Mucosa of stomach (tissue), 1 donor: ENCODE measurements around the gene QARS1.
A peak's percentile ranks its signal among the peaks of the same experiment; 100 is the strongest.

Experiments
- H3K27me3 ChIP-seq: one replicate; pipeline ENCODE4 v1.7.0; 2013; ENCODE audit warnings: mild to moderate bottlenecking, low read length; ENCODE audit not compliant: control insufficient read depth, insufficient read depth
- H3K36me3 ChIP-seq: one replicate; pipeline ENCODE4 v1.7.0; 2013; ENCODE audit warnings: low read length; ENCODE audit not compliant: control insufficient read depth, insufficient read depth
- H3K4me1 ChIP-seq: one replicate; pipeline ENCODE4 v1.7.0; 2013; ENCODE audit warnings: mild to moderate bottlenecking, low read length; ENCODE audit not compliant: control insufficient read depth, insufficient read depth
- H3K4me3 ChIP-seq: one replicate; pipeline ENCODE4 v1.7.0; 2013; ENCODE audit warnings: low read length
- H3K9ac ChIP-seq: one replicate; pipeline ENCODE4 v1.7.0; 2013; ENCODE audit warnings: mild to moderate bottlenecking, low read length, moderate library complexity
- H3K9me3 ChIP-seq: one replicate; pipeline ENCODE4 v1.7.0; 2013; ENCODE audit warnings: mild to moderate bottlenecking, low read length, moderate library complexity; ENCODE audit not compliant: control insufficient read depth
- donor health status: Pancreatic carcinoma.

Gene QARS1

DNA sequence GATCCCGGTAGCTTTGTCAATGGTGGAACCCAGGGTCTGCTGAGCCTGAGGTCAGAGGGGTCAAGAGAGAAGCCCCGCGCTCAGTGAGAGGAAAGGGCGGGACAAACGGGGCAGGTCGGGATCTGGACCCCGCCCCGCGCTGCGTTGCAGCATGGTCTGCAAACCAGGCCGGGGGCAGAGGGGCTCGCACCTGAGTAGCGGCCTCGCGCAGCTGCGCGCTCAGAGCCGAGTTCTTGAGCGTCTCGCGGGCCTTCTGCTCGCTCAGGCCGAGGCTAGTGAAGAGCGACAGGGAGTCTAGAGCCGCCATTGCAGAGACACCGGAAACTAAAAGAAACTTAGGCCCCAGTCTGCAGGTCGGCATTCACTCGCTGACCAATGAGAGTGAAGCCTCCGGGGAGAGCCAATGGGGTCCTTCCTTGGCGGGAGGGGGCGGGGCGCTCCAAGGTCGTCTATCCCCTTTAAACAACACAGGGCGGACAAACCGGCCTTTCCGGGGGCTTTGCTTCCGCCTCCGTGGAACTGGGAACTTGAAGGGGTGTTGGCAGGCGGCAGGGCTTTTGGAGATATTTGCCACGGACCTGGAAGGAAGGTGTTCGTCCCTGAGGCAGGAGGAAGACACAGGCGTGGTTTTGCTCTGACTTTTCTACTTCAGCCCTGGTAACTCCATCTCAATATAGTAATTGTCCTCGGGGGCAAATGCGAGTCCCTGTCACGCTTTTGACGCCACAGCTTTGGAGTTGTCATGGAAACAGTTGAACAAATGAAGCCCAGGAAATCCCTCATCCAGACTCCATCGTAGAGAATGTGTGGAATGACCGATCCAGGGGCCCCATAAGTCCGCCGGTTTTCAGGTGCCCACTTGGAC lies at the start of gene QARS1:
Gene QARS1 (minus strand): TSS at position 331 of the 865 bp plus-strand sequence. CDS start 24 bp downstream, at position 307.
- H3K36me3 ChIP-seq: peaks cover 26% of the 10 kb centered on the region
- H3K9ac ChIP-seq: peak within 1 kb of the TSS; percentile 81
- no peaks in the 10 kb centered on the region for H3K27me3 ChIP-seq
- H3K9me3 ChIP-seq: no peaks in the 10 kb centered on the region
- H3K4me1 ChIP-seq: peaks cover 14% of the 10 kb centered on the region
- H3K4me3 ChIP-seq: peak within 1 kb of the TSS; percentile 73

GRCh38 chr3:49153349-49153912 lies 48.9 kb upstream of the QARS1 start:
- H3K9ac ChIP-seq: no peak overlapping the region
- H3K4me1 ChIP-seq: no peaks in the 10 kb centered on the region
- no peak overlapping the region for H3K4me3 ChIP-seq
- H3K36me3 ChIP-seq: no peaks in the 10 kb centered on the region
- no peaks in the 10 kb centered on the region for H3K27me3 ChIP-seq
- no peaks in the 10 kb centered on the region for H3K9me3 ChIP-seq

DNA sequence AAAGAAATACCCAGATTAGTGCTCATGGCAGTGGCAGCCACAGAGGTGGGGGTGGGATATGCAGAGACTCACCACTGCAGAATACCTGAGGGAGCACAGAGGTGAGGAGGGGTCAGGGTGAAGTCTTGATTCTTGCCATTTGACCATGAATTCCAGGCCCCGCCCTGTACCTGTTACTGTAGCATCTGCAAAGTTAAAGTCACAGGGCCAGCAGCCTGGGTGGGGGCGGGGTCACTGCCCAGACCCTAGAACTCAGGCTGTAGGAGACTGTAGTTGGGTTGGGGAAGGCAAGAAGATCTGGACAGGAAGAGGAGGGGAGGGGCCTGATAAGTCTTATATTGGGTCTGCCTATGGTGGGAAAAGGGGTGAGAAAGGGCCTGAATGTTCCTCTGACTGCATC lies 47.1 kb upstream of the QARS1 start:
- Histone ChIP-seq H3K9ac (no peak overlapping the region), H3K4me1 (no peaks in the 10 kb centered on the region), H3K4me3 (no peak overlapping the region), H3K9me3 (no peaks in the 10 kb centered on the region), H3K36me3 (no peaks in the 10 kb centered on the region), H3K27me3 (no peaks in the 10 kb centered on the region)

DNA sequence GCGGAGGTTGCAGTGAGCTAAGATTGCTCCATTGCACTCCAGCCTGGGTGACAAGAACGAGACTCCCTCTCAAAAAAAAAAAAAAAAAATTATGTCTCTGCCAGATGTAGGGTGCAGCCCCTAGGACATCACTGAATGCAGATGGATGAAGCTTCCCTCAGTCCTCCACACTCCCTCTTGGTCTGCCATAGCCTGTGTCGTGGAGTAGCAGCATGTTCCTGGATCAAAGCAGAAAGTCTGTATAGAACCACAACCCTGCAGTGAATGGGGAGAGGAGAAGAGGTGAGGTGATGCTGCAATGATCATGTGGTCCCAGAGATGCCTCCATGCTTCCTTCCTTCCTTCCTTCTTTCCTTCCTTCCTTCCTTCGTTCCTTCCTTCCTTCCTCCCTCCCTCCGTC lies 43.6 kb upstream of the QARS1 start:
- H3K4me1 ChIP-seq: no peaks in the 10 kb centered on the region

GRCh38 chr3:49140080-49140479 lies 35.5 kb upstream of the QARS1 start:
- H3K4me3 ChIP-seq: no peak overlapping the region
- H3K36me3 ChIP-seq: no peaks in the 10 kb centered on the region
- H3K9me3 ChIP-seq: no peaks in the 10 kb centered on the region
- no peaks in the 10 kb centered on the region for H3K4me1 ChIP-seq
- H3K27me3 ChIP-seq: peaks cover 13% of the 10 kb centered on the region
- H3K9ac ChIP-seq: no peak overlapping the region

More for the DNA sequence above, 43.6 kb upstream of the QARS1 start:
- H3K9ac ChIP-seq: no peak overlapping the region
- H3K4me3 ChIP-seq: no peak overlapping the region
- peaks cover 4% of the 10 kb centered on the region for H3K27me3 ChIP-seq
- no peaks in the 10 kb centered on the region for H3K9me3 ChIP-seq
- H3K36me3 ChIP-seq: no peaks in the 10 kb centered on the region

DNA sequence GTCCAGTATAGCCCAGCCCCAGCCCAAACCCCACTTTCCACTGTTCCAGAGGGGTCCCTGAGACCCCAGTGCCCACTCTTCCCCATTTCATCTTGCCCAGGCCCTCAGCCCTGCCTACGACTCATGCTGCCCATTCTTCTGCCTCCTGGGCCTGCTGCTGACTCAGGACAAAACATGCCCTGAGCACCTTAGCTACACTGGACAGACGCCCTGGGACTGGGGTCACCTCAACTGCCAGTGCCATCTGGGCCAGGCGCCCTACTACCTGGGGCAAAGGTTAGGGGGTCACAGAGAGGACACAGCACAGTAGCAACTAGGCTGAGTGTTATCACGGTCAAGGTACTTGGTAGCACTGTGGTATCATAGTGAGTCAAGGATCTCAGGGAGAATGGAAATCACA lies 30.9 kb upstream of the QARS1 start:
- Histone ChIP-seq H3K9ac (no peak overlapping the region), H3K4me3 (no peak overlapping the region), H3K9me3 (no peaks in the 10 kb centered on the region), H3K27me3 (peaks cover 9% of the 10 kb centered on the region), H3K4me1 (peaks cover 18% of the 10 kb centered on the region), H3K36me3 (no peaks in the 10 kb centered on the region)

- Histone ChIP-seq H3K36me3 (no peaks in the 10 kb centered on the region), H3K27me3 (peaks cover 9% of the 10 kb centered on the region), H3K4me3 (no peak overlapping the region), H3K9ac (no peak overlapping the region), H3K9me3 (no peaks in the 10 kb centered on the region), H3K4me1 (peaks cover 18% of the 10 kb centered on the region)
Observed at GRCh38 chr3:49134471-49135265, 30.1 kb upstream of the QARS1 start.

GRCh38 chr3:49133226-49133951 lies 28.8 kb upstream of the QARS1 start:
- H3K36me3 ChIP-seq: no peaks in the 10 kb centered on the region
- peaks cover 9% of the 10 kb centered on the region for H3K27me3 ChIP-seq
- H3K4me3 ChIP-seq: peak overlapping the region; percentile 44
- peaks cover 18% of the 10 kb centered on the region for H3K4me1 ChIP-seq
- H3K9me3 ChIP-seq: no peaks in the 10 kb centered on the region
- H3K9ac ChIP-seq: peak overlapping the region; percentile 63

DNA sequence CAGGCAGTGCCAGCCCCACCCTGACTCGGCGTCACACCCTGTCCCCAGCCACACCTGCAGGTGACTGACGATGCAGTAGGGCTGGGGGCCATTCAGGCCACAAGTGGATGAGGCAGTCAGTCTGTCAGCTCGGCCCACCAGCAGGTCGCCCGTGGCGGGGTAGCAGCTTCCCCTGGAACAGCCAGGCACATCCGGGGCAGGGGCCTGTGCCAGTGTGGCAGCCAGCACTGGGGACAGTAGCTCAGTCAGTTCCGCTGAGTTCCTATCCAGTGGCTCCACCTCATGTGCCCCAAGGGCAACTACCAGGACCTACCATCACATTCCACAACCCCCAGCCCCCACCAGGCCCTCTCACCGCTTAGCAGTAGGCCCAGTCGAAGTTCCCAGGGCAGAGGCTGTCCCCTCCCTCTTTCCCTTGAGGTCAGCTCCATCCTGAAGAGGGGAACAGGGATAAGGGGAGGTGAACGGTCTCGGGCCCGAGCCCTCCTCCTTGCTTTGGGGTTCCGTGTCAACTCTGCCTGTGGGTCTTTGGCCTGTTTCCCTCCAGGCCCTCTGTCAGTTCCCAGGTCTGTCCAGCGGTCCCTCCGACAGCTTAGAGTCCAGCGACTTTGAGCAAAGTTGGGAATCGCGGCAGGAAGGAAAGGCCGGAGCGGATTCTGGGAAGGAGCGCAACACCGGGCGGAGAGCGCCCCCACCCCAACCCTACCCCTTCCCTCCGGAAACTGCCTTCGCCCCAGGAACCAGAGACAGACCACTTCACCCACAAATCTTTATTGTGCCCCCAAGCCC lies 28.1 kb upstream of the QARS1 start, which contains the start of gene LAMB2:
Gene LAMB2 (minus strand): TSS at position 614 of the 789 bp plus-strand sequence. CDS start 183 bp downstream, at position 431.
- Histone ChIP-seq H3K27me3 (peaks cover under 1% of the 10 kb centered on the region), H3K4me3 (peak within 1 kb of the TSS; percentile 44), H3K9me3 (no peaks in the 10 kb centered on the region), H3K9ac (peak within 1 kb of the TSS; percentile 63), H3K4me1 (peaks cover 18% of the 10 kb centered on the region), H3K36me3 (no peaks in the 10 kb centered on the region)

GRCh38 chr3:49132073-49132436 lies 27.5 kb upstream of the QARS1 start:
- Histone ChIP-seq H3K4me3 (peak overlapping the region; percentile 44), H3K36me3 (no peaks in the 10 kb centered on the region), H3K27me3 (no peaks in the 10 kb centered on the region), H3K9ac (peak overlapping the region; percentile 63), H3K4me1 (peaks cover 18% of the 10 kb centered on the region), H3K9me3 (no peaks in the 10 kb centered on the region)

DNA sequence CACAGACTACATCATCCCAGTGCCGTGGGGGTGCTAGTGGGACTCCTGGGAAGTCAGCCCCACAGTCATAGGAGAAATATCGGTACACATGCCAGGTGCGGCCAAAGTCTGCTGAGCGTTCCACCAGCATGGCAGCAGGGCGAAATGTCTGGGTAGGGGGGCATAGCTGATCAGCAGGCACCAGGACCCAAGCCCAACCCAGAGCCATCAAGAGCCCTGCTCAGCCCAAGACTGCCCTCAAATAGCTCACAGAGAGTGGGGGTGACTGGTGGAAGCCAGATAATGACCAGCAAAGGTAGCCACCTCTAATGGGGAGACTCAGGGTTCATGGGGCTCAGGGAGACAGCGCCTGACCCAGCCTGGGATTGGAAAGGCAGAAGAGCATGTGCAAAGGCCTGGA lies 27.0 kb upstream of the QARS1 start:
- Histone ChIP-seq H3K4me3 (peak overlapping the region; percentile 44), H3K36me3 (no peaks in the 10 kb centered on the region), H3K9ac (peak overlapping the region; percentile 63), H3K9me3 (no peaks in the 10 kb centered on the region), H3K4me1 (peaks cover 18% of the 10 kb centered on the region), H3K27me3 (no peaks in the 10 kb centered on the region)
